GM21723 (cell line): Measurements from ENCODE around the gene CENPP.

Experiments used
- ATAC-seq: cut with Tn5 transposase; IDR thresholded peaks from one replicate; pipeline ENCODE4 v1.9.1; 2021; ENCODE audit warnings: mild to moderate bottlenecking, moderate library complexity; ENCODE audit not compliant: unreplicated experiment

Gene CENPP

DNA sequence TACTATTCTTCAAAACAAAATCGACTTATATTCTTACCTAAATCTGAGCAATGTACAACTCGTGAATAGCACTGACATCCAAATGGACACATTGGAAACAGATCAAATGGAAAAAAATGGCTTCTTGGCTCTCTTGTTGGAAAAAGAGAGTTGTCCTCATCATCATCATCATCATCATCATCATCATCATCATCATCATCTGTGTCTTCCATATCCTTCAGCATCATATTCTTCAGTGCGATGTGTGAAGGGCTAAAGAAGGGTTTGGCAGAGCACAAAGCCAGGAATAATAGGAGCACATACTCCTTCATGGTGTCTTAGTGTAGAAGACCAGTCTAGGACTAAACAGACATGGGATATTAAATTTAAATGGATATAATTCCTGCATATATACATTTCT lies 148.8 kb downstream of the CENPP start:
- no peak for ATAC-seq

DNA sequence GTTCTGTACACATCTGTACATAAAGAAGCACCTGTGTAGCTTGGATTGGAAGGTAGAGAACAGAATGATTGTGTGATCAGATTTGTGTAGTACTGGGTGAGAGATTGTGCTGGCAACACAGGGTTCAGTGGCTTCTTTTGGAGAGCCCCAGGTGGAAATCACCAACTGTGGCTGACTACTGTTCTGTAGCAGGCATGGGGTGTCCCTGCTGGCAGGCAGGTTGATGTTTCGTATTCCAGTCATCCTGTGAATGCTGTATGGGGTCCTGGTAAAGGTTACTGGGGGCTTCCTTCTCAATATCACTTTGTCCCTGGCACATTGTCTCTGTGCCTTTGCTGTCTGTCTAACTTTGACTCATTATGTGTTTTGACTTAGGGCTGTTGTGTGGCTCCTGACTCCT lies 151.2 kb downstream of the CENPP start:
- no peak for ATAC-seq

DNA sequence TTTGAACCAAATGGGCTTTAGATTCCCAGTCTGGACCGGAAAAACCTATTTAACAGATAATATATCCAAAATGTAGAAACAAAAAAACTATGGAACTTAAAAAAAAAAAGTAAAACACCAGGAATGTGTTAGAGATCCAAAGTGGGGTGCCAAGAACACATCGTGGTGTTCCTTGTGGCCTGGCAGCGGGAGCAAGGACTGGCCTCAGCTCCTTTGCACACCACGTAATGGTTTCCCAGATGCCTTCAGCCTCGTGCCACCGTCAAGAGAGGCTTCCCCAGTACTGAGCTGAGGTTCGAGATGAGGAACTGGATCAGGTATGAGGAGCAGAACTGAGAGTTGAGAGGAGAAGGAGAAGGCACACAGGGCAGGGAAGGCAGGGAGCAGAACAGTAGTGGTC lies 153.0 kb downstream of the CENPP start:
- no peak for ATAC-seq

DNA sequence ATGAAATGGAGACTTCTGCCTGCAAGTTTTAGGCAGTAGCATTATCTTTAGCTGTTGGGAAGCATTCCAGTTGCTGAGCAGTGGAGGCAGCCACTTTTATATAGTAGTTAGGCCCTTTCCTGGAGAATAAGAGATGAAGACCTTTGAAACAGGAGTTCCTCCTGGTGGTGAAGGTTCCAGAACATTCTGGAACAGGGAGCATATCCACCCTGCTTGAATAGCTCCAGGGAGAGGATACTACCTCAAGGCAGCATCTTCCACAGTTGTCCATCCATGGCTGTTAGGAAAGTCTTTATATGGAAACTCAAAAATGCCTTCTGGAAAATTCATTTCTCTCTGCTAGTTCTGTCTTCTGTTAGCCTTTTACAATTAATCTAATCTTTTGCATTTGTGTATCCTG lies 153.6 kb downstream of the CENPP start:
- no peak for ATAC-seq

DNA sequence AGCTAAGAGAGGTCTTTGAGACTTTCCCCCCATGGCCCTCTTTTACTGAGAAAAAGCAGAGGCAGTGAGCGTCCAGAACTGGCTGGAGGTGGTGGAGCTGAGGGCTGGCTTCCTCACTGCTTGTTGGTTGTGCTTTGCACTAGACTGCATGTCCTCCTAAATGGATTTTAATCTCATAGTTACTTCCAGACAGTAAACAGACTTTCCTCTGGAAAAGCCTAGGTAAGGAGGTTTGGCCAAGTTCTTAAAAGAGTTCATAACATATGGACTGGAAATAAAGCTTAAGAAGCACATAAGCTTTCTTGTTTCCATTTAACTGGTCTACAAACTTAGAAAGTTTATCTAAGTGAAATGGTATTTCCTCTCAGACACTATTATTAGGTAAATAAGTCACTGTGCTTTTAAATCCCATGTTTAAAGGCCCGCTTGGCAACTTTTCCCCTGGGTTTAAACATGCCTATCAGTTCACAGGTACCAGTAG lies 154.6 kb downstream of the CENPP start:
- ATAC-seq: no peak

DNA sequence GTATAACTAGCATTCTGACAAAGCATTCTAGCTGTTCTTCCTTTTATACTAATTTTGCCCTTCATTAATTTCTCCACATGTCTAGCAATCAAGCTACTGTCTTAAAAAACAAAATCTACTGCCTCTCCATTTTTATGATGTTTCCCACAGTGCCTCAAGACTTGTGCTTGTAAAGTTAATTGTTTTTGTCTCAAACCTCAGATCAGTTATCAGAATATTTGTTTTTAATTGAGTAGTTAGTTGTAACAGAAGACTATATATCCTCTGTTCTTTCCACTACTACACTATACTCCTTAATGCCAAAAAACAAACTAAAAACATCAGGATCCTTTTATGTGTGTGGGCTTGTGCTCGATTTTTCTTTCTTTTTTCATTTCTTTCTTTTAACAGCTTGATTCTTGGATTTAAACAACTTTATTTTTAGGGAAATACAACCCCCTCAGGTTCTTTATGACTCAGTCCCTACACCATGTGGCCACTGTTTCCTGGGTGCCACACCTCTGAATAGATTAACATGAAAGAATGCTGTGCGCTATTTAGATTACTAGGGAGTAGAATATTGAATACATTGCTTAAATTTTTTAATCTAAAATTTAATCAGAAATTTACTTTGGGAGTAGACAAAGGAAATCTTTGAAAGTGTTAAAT lies 155.4 kb downstream of the CENPP start:
- ATAC-seq: no peak

DNA sequence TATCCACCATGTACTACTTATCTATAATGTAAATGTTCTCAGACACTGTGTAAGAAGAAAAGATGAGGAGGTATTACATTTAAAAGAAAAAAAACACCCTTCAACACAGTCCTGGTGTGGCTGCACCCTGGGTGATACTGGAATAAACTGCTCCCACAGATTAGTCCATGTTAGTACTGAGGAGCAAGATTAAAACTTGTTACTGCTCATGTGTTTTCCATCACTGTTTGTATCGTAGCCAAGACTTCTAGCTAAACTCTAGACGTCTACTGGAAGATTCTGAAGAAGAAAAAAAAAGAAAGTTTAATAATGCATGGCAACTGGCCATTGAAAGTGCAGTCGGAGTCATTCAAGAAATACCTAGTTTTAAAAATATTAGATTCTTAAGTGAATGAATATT lies 156.6 kb downstream of the CENPP start, which contains the start of gene ASPN:
Gene ASPN (minus strand): TSS at position 178 of the 400 bp plus-strand sequence.
- ATAC-seq: no peak

DNA sequence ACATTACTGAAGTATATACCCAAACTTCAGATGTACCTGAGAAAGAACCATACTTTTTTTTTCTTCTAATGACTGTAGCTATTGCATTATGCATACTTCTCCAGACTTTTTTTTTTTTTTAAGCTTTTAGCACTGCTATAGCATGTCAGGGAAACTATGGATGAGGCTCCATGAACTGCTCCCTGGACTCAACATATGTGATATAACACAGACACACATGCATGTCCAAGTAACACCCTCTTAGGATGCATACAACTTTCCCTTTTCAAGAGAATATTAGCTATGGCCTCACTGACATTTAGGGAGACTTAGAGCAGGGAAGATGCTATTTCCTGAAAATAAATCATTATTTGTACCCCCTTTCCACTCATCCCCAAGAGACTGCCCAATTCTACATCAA lies 157.1 kb downstream of the CENPP start:
- ATAC-seq: no peak

DNA sequence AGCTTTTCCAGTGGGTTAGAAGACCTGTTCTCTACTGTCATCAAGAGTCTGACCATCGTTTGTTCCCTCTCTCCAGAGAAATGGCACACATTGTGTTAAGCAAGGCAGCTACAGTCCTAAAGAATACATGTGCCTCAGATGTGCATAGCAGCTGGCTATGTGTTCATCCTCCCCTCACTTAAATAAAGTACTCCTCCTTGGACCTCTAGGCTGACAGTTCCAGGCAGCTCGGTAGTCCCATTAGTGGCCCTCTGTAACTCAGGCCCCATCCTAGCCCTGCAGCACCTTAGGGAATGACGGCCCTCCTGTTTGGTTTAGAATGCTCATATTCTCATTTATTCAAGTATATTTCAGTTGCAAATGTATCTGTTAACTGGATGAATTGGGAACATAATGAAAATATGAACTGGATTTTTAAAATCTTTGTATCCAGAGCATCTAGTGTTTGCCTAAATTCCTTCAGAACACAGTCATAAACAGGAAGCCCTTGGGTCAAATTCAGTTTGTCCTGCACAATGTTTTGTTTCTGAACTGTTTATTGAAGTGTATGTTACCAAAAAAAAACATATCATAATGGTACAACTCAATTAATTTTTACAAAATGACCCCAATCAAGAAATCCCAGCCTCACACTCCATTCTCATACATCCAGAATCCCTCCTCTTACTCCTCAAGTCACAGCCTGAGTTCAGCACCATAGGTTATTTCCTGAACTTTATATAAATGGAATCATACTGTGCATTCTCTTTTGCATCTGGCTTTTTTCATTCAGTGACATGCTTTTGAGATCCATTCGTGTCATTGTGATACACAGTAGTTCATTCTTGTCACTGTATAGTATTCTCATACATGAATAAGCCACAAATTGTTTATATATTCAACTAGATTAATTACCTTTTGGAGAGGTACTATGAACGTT lies 158.1 kb downstream of the CENPP start:
- ATAC-seq: no peak

DNA sequence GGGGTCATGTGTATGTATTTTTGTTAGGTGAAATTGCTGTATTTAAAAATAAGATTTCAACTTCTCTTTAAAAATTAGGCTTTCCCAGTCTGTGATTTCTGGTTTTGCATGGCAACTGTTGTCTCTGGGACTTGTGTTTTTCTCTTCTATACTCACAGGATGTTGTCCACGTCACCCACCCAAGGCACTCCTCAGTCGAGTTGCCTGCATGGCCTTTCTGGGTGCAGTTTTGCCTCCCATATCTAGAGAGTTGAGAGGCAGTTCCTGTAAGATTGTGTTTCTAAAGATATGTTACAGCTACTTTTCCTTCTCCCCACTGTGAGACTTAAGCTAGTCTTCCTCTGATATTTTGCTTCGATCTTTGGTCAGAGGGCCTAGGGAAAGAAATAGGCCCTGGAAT lies 158.8 kb downstream of the CENPP start:
- ATAC-seq: no peak

DNA sequence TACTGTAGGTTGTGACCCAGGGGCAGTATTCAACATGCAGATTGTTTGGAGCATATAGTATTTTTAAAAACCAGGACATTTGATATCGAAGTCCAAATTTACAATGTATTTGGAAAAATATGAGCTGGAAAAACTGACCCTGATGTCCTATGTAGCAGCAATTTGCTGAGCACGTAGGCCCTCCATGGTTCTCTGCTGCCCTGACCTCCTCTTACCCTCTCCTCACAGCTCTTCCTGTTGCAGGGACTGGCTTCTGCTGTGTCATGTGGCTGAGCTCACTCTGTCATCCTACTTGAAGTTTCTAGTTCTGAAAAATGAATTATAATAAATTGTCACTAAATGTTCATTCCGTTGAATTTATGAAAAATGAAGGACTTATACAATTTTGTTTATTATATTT lies 160.6 kb downstream of the CENPP start:
- ATAC-seq: no peak

DNA sequence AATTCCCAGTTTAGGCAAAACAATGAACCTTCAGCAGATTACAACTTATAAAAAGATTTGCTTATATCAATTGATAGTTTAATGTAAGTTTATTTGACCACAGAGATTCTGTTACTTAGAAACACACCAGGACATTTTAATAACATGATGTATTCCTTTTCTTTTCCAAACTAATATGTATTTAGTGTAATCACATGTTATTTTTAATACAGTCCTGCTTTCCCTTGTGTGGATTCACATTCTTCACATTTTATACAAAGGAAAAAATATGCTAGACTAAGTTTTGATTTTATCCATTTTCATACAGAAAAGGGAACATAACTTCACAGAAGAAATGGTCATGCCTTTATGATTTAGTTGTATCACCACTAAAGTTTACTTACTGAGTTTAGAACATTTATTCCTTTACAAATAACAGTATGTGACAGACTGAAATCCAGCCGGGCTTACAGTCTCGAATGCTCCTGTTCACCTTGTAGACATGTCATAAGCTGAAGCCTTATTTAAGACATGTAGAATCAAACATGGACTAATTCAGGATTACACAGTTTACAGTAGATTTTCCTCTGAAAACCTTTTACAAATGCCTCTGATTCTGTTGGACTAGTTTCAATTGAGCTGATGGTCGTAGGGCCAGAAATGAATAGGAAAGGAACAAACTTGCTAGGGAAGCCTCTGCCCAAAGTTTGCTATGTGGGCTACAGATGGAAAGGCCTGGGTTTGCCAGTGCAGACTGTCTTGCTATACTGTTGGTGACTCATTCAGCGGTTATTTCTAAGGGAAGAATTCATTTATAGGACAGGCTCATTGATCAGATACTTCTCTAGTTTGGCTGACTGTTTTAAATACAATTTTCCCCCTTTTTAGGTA lies 163.2 kb downstream of the CENPP start:
- ATAC-seq: no peak

DNA sequence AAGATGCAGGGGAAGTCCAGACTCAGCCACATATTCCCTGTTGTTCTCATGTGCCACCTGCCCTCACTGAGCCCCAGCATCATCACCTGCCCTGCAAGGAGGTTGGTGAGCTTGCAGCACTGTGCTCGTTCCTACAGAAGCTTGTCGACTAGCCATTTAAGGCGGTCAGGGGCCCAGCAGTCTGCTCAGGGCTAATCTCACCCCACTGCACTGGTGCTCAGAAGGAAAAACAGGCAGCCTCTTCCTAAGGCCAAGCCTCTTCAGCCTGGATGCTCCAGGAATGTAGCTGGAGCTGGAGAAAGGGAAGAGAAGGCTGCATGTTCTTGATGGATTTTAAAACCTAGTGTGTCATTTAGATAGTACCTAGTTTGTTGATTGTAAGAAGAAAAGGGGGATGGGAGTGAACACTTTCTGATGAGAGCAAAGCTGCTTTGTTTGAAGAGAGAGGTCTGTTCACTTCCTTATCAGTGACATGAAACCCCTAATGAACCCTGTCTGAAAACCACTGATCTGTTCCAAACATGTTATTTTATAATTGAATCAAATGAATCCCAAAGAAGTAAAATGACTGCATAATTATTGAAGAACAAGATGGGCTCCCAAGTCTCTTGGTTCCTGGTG lies 167.1 kb downstream of the CENPP start:
- no peak for ATAC-seq

DNA sequence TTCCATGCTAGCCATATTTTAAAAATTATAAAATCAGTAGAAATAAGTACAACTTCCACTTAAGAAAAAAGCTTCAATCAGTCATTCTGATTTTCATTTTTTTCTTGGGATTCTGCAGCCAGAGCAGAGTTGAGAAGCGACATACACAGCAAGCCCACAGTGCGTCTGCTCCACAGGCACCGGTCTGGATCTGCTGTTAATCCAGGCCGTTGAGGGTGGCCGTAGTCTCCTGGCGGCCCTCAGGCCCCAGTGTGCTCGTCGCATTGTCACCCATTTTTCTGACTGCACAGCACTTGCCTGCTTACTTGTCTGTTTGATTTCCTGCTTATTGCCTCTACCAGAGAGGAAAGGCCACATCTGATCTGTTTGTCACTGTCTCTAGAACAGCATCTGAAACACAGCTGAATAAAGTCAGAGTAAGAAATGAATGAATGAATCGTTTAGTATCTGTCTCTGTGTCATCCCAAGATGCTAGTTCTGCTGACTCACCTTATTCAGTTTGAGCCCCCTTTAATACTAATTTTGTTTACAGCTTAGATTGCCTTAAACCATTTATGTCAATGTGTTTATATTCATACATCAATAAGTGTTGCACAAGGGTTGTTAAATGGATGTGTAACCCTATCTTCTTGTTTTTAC lies 168.1 kb downstream of the CENPP start:
- no peak for ATAC-seq

DNA sequence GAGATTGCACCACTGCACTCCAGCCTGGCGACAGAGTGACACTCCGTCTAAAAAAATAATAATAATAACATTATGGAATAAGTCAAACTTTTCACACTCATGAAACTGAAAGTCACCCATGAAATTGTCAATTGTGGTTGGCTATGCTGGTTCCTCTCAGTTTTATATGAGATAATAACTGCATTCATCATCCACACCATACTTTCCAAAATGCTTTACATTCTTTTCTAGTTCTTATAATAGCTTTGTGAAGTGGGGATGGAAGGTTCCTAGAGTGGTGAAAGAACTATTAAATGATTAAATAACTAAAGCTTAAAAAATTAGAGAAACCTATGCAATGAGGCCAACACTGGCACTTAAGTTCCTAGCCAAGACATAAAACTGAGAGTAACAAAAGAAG lies 169.1 kb downstream of the CENPP start:
- ATAC-seq: no peak

DNA sequence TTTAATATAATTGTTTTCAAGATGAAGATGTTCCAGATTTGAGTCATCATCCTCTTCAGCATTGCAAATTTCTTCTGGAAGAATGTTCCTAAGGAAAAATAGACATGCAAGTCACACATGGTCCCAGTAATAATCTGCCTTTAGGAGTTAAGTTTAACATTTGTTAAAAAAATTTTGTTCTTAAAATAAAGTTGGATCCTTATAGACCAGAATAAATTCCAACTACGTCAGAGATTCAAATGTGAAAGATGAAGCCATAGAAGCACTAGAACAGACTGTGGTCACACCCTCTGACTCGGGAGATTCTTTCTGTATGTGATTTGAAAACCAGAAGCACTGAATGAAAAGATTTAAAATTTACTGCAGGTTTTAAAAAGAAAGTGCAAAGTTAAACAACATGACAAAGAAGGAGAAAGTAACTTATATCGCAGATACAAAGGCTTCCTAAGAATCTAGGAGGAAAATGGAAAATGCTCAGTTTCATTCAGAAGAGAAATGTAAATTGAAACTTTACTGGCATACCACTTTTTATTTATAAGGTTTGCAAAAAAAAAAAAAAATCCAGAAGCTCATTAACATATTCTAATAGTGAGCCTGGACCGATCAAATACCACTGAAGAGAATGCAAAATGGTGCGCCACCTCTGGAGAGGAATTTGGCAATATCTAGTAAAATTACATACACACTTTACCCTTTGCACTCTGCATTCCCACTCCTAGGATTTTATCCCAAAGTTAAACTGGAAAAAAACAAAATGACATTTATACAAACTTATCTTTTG lies 170.8 kb downstream of the CENPP start:
- no peak for ATAC-seq

DNA sequence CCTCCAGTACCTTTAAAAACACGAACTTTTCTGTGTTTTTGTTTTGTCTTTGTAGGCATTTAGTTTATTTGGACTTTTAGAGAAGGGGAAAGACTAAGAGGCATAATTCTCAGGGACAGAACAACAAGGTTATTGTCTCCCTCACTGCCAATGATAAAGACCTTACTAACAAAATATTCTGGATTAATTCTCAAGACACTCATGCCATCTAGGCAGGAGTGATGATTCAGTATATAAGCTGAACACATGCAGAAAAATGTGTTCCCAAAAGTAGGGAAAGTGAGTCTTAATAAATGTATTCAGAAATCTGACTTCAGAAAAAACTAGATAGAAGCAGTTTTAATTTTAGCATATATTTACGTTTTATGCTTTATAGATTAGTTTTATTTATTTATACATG lies 173.9 kb downstream of the CENPP start:
- no peak for ATAC-seq

DNA sequence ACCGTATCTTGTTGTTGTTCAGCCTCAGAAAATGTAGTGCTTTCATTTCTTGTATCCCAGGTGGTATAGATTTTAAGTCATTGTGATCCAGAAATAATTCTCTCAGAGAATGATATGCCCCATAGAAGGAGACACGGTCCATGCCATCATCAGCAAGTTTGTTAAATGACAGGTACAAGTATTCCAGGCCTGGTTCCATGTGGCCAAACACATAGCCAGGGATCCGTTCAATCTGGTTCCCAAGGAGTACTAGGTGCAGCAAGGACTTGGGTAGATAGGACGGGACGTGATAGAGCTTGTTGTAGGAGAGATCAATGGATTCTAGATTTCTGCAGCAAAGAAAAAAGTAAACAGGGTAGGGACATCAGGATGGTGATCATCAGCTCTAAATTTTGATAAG lies 175.0 kb downstream of the CENPP start:
- ATAC-seq: no peak

DNA sequence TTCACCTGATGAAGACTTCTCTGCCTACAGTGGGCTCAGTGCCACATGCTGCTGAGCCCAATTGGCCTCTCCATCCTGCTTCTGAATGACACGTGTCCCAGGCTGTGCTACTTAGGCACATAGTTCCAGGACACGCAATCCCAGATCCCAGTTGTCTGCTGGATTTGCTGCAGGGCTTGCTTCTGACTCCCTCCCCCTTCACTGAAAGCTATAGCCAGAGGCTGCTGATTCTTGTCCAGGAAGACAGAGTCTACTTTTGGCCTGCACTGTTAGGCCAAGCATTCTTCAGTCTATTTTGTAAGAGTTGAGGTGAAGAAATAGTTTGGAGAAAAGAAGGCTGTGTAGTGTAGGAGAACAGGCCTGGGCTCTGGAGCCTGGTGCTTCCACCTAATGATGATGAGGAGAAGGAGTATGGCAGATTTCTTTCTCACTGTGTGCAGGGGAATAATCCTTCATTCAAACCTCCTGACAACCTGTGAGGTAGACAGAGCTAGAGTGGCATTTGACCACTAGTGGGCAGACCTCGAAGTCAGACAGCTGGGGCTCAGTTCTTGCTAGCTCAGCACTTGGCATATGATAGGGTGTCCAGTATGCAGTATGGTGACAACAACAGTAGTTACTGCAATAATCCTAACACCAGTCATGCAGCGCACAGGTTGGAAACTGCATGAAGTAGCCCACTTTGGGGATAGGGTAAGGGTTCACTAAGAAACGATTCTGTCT lies 176.1 kb downstream of the CENPP start:
- peak; percentile 49 for ATAC-seq
